WTC11 (cell line): Measurements from ENCODE around the gene JMJD4. TPM values are rescaled to one million over a fixed set of nuclear protein-coding genes. Genes with fewer than 3 reads are reported as not detected.

Experiments
- ATAC-seq: fragments of 200-7000 bp; cut with Tn5 transposase; 2 replicates; pipeline ENCODE4 v1.10.0; 2021; ENCODE audit warnings: mild to moderate bottlenecking, moderate library complexity
- CTCF ChIA-PET: fragments of 300-600 bp; sonication (Branson Sonifier 250); formaldehyde crosslinking; loops from one replicate; lab custom pipeline; 2021; ENCODE audit warnings: antibody characterized with exemption; lab: Charles Lee
- POLR2A ChIA-PET: fragments of 350-600 bp; sonication (Branson Sonifier 250); formaldehyde crosslinking; loops from one replicate; lab custom pipeline; 2021; ENCODE audit warnings: antibody characterized with exemption; lab: Charles Lee
- DNase-seq: peaks from one replicate; pipeline ENCODE4 v3.0.0; 2021; ENCODE audit warnings: low spot score
- H3K27ac Mint-ChIP-seq: 2 replicates; pipeline ENCODE4 v1.8.0; 2021; ENCODE audit warnings: mixed read lengths
- H3K27me3 Mint-ChIP-seq: 2 replicates; pipeline ENCODE4 v1.8.0; 2021; ENCODE audit warnings: low read depth, mild to moderate bottlenecking, moderate library complexity, mixed read lengths
- H3K36me3 Mint-ChIP-seq: 2 replicates; pipeline ENCODE4 v1.8.0; 2021; ENCODE audit warnings: mixed read lengths
- H3K4me1 Mint-ChIP-seq: 2 replicates; pipeline ENCODE4 v1.8.0; 2022; ENCODE audit warnings: mixed read lengths
- H3K4me3 Mint-ChIP-seq: 2 replicates; pipeline ENCODE4 v1.8.0; 2021; ENCODE audit warnings: mild to moderate bottlenecking, moderate library complexity, mixed read lengths
- H3K9me3 Mint-ChIP-seq: 2 replicates; pipeline ENCODE4 v1.8.0; 2021; ENCODE audit warnings: mixed read lengths
- CBFB ChIP-seq: sonication (generic); formaldehyde crosslinking; IDR thresholded peaks from 2 replicates; pipeline ENCODE4 v1.8.1; 2022; ENCODE audit warnings: mild to moderate bottlenecking, low read depth, missing genetic modification reagents
- ELF4 ChIP-seq: sonication (generic); formaldehyde crosslinking; IDR thresholded peaks from 2 replicates; pipeline ENCODE4 v1.8.1; 2022; ENCODE audit warnings: low read depth, mild to moderate bottlenecking, moderate library complexity, missing genetic modification reagents
- ETV6 ChIP-seq: sonication (generic); formaldehyde crosslinking; IDR thresholded peaks from 2 replicates; pipeline ENCODE4 v1.8.1; 2022; ENCODE audit warnings: mild to moderate bottlenecking, missing genetic modification reagents
- FOXK1 ChIP-seq: sonication (generic); formaldehyde crosslinking; IDR thresholded peaks from 2 replicates; pipeline ENCODE4 v1.8.0; 2022; ENCODE audit warnings: mild to moderate bottlenecking, moderate library complexity, missing genetic modification reagents
- GABPB1 ChIP-seq: sonication (generic); formaldehyde crosslinking; IDR thresholded peaks from 2 replicates; pipeline ENCODE4 v1.8.1; 2023; ENCODE audit warnings: mild to moderate bottlenecking, missing genetic modification reagents
- GTF2I ChIP-seq: fragments of 250-450 bp; sonication (Bioruptor Pico); conservative IDR thresholded peaks from 2 replicates; pipeline ENCODE4 v1.4.0; 2021; ENCODE audit warnings: mild to moderate bottlenecking
- JUN ChIP-seq: sonication (generic); formaldehyde crosslinking; IDR thresholded peaks from 2 replicates; pipeline ENCODE4 v1.8.0; 2023; ENCODE audit warnings: mild to moderate bottlenecking, missing genetic modification reagents
- KAT7 ChIP-seq: sonication (generic); formaldehyde crosslinking; IDR thresholded peaks from 2 replicates; pipeline ENCODE4 v1.8.1; 2023; ENCODE audit warnings: missing genetic modification reagents, mild to moderate bottlenecking, borderline replicate concordance
- MXD4 ChIP-seq: fragments of 250-450 bp; sonication (Bioruptor Pico); IDR thresholded peaks from 2 replicates; pipeline ENCODE4 v1.8.0; 2021; ENCODE audit warnings: mild to moderate bottlenecking, moderate library complexity, borderline replicate concordance
- MYBL2 ChIP-seq: sonication (generic); formaldehyde crosslinking; IDR thresholded peaks from 2 replicates; pipeline ENCODE4 v1.8.1; 2023; ENCODE audit warnings: mild to moderate bottlenecking, moderate library complexity, missing genetic modification reagents
- NFE2L1 ChIP-seq: sonication (generic); formaldehyde crosslinking; IDR thresholded peaks from 2 replicates; pipeline ENCODE4 v1.8.1; 2023; ENCODE audit warnings: missing genetic modification reagents
- NR3C1 ChIP-seq: sonication (generic); formaldehyde crosslinking; conservative IDR thresholded peaks from 2 replicates; pipeline ENCODE4 v1.8.1; 2023; ENCODE audit warnings: low read depth, mild to moderate bottlenecking, missing genetic modification reagents
- OVOL2 ChIP-seq: fragments of 250-450 bp; sonication (Bioruptor Pico); IDR thresholded peaks from 2 replicates; pipeline ENCODE4 v1.9.0; 2021; ENCODE audit warnings: mild to moderate bottlenecking, borderline replicate concordance
- PRDM15 ChIP-seq: sonication (generic); formaldehyde crosslinking; IDR thresholded peaks from 2 replicates; pipeline ENCODE4 v1.8.0; 2022; ENCODE audit warnings: missing genetic modification reagents
- RELA ChIP-seq: sonication (generic); formaldehyde crosslinking; IDR thresholded peaks from 2 replicates; pipeline ENCODE4 v1.8.1; 2022; ENCODE audit warnings: missing genetic modification reagents, mild to moderate bottlenecking, borderline replicate concordance
- USF1 ChIP-seq: sonication (generic); formaldehyde crosslinking; IDR thresholded peaks from 2 replicates; pipeline ENCODE4 v1.8.0; 2022; ENCODE audit warnings: mild to moderate bottlenecking, missing genetic modification reagents
- ZBTB21 ChIP-seq: sonication (generic); formaldehyde crosslinking; IDR thresholded peaks from 2 replicates; pipeline ENCODE4 v1.8.1; 2023; ENCODE audit warnings: mild to moderate bottlenecking, missing genetic modification reagents, borderline replicate concordance
- ZNF121 ChIP-seq: sonication (generic); formaldehyde crosslinking; IDR thresholded peaks from 2 replicates; pipeline ENCODE4 v1.8.0; 2023; ENCODE audit warnings: missing genetic modification reagents
- ZNF232 ChIP-seq: sonication (generic); formaldehyde crosslinking; IDR thresholded peaks from 2 replicates; pipeline ENCODE4 v1.8.0; 2022; ENCODE audit warnings: mild to moderate bottlenecking, missing genetic modification reagents
- ZNF396 ChIP-seq: fragments of 250-450 bp; sonication (Bioruptor Pico); IDR thresholded peaks from 2 replicates; pipeline ENCODE4 v1.8.0; 2021; ENCODE audit warnings: mild to moderate bottlenecking, moderate library complexity, borderline replicate concordance
- total RNA-seq: library from RNA; stranded (reverse); gene quantifications from 3 replicates; pipeline ENCODE4 v1.2.3, GENCODE V29; 2021
- TF ChIP-seq, protein P1 (sequence below): sonication (generic); formaldehyde crosslinking; IDR thresholded peaks from 2 replicates; pipeline ENCODE4 v1.8.0; 2023; ENCODE audit warnings: mild to moderate bottlenecking, missing genetic modification reagents
- TF ChIP-seq, protein P2 (sequence below): fragments of 250-450 bp; sonication (Bioruptor Pico); IDR thresholded peaks from 2 replicates; pipeline ENCODE4 v1.8.0; 2021; ENCODE audit warnings: mild to moderate bottlenecking
- TF ChIP-seq, protein P3 (sequence below): sonication (generic); formaldehyde crosslinking; IDR thresholded peaks from 2 replicates; pipeline ENCODE4 v1.8.0; 2023; ENCODE audit warnings: missing genetic modification reagents
- TF ChIP-seq, protein P4 (sequence below): sonication (generic); formaldehyde crosslinking; IDR thresholded peaks from 2 replicates; pipeline ENCODE4 v1.8.1; 2023; ENCODE audit warnings: mild to moderate bottlenecking, missing genetic modification reagents
- TF ChIP-seq, protein P5 (sequence below): fragments of 250-450 bp; sonication (Bioruptor Pico); IDR thresholded peaks from 2 replicates; pipeline ENCODE4 v1.9.0; 2021; ENCODE audit warnings: moderate library complexity, mild to moderate bottlenecking, inconsistent platforms, borderline replicate concordance

JMJD4 gene
- total RNA-seq, 1 experiment from 2014 or later = 13.7 TPM

DNA sequence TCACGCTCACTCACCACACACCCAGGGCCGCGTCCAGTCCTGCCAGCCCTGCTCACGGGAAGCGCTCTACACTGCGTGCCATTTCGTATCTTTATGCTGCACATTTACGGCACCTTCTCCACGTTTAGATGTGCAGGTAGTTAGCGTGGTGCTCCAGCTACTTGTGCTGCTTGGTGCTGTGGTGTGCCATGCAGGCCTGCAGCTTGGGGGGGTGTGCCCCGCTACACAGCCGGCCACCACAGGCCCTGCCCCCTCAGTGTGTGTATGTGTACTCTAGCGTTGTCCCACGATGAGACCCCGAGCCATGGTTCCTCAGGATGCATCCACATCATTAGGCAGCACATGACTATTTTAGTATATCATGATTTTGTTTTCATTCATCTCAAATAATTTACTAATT lies 38.5 kb upstream of the JMJD4 start:
- TF ChIP-seq ZNF232 (CRISPR knock-in tag) = no peak
- no peak for TF ChIP-seq OVOL2 (CRISPR knock-in tag)
- no peak for TF ChIP-seq ETV6 (CRISPR knock-in tag)
- no peak for TF ChIP-seq ELF4 (CRISPR knock-in tag)
- no peak for TF ChIP-seq JUN (CRISPR knock-in tag)
- no peak for TF ChIP-seq MYBL2 (CRISPR knock-in tag)
- no peak for TF ChIP-seq NR3C1
- TF ChIP-seq ZNF396 = no peak
- TF ChIP-seq ZBTB21 = no peak
- TF ChIP-seq, protein P1, sequence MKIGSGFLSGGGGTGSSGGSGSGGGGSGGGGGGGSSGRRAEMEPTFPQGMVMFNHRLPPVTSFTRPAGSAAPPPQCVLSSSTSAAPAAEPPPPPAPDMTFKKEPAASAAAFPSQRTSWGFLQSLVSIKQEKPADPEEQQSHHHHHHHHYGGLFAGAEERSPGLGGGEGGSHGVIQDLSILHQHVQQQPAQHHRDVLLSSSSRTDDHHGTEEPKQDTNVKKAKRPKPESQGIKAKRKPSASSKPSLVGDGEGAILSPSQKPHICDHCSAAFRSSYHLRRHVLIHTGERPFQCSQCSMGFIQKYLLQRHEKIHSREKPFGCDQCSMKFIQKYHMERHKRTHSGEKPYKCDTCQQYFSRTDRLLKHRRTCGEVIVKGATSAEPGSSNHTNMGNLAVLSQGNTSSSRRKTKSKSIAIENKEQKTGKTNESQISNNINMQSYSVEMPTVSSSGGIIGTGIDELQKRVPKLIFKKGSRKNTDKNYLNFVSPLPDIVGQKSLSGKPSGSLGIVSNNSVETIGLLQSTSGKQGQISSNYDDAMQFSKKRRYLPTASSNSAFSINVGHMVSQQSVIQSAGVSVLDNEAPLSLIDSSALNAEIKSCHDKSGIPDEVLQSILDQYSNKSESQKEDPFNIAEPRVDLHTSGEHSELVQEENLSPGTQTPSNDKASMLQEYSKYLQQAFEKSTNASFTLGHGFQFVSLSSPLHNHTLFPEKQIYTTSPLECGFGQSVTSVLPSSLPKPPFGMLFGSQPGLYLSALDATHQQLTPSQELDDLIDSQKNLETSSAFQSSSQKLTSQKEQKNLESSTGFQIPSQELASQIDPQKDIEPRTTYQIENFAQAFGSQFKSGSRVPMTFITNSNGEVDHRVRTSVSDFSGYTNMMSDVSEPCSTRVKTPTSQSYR = no peak
- TF ChIP-seq, protein P2, sequence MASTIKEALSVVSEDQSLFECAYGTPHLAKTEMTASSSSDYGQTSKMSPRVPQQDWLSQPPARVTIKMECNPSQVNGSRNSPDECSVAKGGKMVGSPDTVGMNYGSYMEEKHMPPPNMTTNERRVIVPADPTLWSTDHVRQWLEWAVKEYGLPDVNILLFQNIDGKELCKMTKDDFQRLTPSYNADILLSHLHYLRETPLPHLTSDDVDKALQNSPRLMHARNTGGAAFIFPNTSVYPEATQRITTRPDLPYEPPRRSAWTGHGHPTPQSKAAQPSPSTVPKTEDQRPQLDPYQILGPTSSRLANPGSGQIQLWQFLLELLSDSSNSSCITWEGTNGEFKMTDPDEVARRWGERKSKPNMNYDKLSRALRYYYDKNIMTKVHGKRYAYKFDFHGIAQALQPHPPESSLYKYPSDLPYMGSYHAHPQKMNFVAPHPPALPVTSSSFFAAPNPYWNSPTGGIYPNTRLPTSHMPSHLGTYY (CRISPR knock-in tag) = no peak
- Mint-ChIP-seq H3K27me3 (no peaks in the 10 kb centered on the region), H3K36me3 (peaks cover 10% of the 10 kb centered on the region), H3K27ac (no peak overlapping the region; the same call in 1 of the 2 replicates), H3K4me1 (no peaks in the 10 kb centered on the region), H3K9me3 (no peaks in the 10 kb centered on the region), H3K4me3 (no peak overlapping the region)
- DNase-seq (no peak), ATAC-seq (no peak)
- ChIA-PET CTCF (interaction anchor here (0.9 kb wide), 1 partner anchor 169 kb away, joined by 3 read pairs; no protein-coding TSS in a partner anchor), POLR2A (no interaction called here)

GRCh38 chr1:227771771-227772170 lies 36.7 kb upstream of the JMJD4 start:
- CTCF ChIA-PET = no interaction called here

More at GRCh38 chr1:227771771-227772170, 36.7 kb upstream of the JMJD4 start:
- no peaks in the 10 kb centered on the region for H3K9me3 Mint-ChIP-seq
- peaks cover 28% of the 10 kb centered on the region for H3K36me3 Mint-ChIP-seq
- DNase-seq (no peak), ATAC-seq (no peak)
- POLR2A ChIA-PET = no interaction called here
- no peaks in the 10 kb centered on the region for H3K4me1 Mint-ChIP-seq
- H3K27ac Mint-ChIP-seq = no peak overlapping the region
- H3K4me3 Mint-ChIP-seq = no peak overlapping the region
- H3K27me3 Mint-ChIP-seq = no peaks in the 10 kb centered on the region
- TF ChIP-seq GTF2I (CRISPR knock-in tag) (no peak), ZNF121 (CRISPR knock-in tag) (no peak), NR3C1 (no peak), MXD4 (no peak), KAT7 (CRISPR knock-in tag) (no peak), PRDM15 (CRISPR knock-in tag) (no peak), RELA (no peak), FOXK1 (no peak), CBFB (no peak), NFE2L1 (CRISPR knock-in tag) (no peak), GABPB1 (CRISPR knock-in tag) (no peak), USF1 (CRISPR knock-in tag) (no peak)
- TF ChIP-seq, protein P3, sequence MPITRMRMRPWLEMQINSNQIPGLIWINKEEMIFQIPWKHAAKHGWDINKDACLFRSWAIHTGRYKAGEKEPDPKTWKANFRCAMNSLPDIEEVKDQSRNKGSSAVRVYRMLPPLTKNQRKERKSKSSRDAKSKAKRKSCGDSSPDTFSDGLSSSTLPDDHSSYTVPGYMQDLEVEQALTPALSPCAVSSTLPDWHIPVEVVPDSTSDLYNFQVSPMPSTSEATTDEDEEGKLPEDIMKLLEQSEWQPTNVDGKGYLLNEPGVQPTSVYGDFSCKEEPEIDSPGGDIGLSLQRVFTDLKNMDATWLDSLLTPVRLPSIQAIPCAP = no peak
- TF ChIP-seq, protein P4, sequence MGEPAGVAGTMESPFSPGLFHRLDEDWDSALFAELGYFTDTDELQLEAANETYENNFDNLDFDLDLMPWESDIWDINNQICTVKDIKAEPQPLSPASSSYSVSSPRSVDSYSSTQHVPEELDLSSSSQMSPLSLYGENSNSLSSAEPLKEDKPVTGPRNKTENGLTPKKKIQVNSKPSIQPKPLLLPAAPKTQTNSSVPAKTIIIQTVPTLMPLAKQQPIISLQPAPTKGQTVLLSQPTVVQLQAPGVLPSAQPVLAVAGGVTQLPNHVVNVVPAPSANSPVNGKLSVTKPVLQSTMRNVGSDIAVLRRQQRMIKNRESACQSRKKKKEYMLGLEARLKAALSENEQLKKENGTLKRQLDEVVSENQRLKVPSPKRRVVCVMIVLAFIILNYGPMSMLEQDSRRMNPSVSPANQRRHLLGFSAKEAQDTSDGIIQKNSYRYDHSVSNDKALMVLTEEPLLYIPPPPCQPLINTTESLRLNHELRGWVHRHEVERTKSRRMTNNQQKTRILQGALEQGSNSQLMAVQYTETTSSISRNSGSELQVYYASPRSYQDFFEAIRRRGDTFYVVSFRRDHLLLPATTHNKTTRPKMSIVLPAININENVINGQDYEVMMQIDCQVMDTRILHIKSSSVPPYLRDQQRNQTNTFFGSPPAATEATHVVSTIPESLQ (CRISPR knock-in tag) = no peak
- TF ChIP-seq, protein P5, sequence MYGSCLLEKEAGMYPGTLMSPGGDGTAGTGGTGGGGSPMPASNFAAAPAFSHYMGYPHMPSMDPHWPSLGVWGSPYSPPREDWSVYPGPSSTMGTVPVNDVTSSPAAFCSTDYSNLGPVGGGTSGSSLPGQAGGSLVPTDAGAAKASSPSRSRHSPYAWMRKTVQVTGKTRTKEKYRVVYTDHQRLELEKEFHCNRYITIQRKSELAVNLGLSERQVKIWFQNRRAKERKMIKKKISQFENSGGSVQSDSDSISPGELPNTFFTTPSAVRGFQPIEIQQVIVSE (CRISPR knock-in tag) = no peak
